Measurements from ENCODE around the gene MRPL3.

MRPL3 gene

GRCh38 chr3:131444180-131444579, 58.6 kb downstream of the MRPL3 start:
- Histone ChIP-seq H3K4me2 (ENCODE audit: low read depth, low read length) (no peak overlapping the region), H3K27ac (ENCODE audit: low read length) (no peak overlapping the region), H3K27me3 (replicated peaks; ENCODE audit: insufficient read depth, low read length) (no peaks in the 10 kb centered on the region), H4K20me1 (ENCODE audit: insufficient read depth, low read length) (no peaks in the 10 kb centered on the region), H3K9ac (ENCODE audit: low read length) (no peak overlapping the region), H3K9me3 (replicated peaks; ENCODE audit: insufficient read depth, low read length) (no peaks in the 10 kb centered on the region), H3K79me2 (ENCODE audit: low read length) (no peaks in the 10 kb centered on the region), H3K4me3 (ENCODE audit: low read length) (no peak overlapping the region), H3K4me1 (ENCODE audit: low read length) (no peaks in the 10 kb centered on the region), H3K9me2 (replicated peaks; ENCODE audit: insufficient read depth, low read length) (no peaks in the 10 kb centered on the region), H3F3A (ENCODE audit: insufficient read depth, low read length) (no peaks in the 10 kb centered on the region), H3K36me3 (replicated peaks; ENCODE audit: insufficient read depth, low read length) (no peaks in the 10 kb centered on the region), H2AFZ (ENCODE audit: low read length) (no peak overlapping the region)
- no peak for TF ChIP-seq EZH2 (optimal IDR thresholded peaks at IDR 0.05; ENCODE audit: low read depth, low read length)
- TF ChIP-seq, protein P1, sequence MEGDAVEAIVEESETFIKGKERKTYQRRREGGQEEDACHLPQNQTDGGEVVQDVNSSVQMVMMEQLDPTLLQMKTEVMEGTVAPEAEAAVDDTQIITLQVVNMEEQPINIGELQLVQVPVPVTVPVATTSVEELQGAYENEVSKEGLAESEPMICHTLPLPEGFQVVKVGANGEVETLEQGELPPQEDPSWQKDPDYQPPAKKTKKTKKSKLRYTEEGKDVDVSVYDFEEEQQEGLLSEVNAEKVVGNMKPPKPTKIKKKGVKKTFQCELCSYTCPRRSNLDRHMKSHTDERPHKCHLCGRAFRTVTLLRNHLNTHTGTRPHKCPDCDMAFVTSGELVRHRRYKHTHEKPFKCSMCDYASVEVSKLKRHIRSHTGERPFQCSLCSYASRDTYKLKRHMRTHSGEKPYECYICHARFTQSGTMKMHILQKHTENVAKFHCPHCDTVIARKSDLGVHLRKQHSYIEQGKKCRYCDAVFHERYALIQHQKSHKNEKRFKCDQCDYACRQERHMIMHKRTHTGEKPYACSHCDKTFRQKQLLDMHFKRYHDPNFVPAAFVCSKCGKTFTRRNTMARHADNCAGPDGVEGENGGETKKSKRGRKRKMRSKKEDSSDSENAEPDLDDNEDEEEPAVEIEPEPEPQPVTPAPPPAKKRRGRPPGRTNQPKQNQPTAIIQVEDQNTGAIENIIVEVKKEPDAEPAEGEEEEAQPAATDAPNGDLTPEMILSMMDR (IDR thresholded peaks at IDR 0.05; ENCODE audit: low read length), result no peak
- TF ChIP-seq EZH2phosphoT487 (IDR thresholded peaks at IDR 0.05; ENCODE audit: low read length), result no peak
- no peak for DNase-seq

DNA sequence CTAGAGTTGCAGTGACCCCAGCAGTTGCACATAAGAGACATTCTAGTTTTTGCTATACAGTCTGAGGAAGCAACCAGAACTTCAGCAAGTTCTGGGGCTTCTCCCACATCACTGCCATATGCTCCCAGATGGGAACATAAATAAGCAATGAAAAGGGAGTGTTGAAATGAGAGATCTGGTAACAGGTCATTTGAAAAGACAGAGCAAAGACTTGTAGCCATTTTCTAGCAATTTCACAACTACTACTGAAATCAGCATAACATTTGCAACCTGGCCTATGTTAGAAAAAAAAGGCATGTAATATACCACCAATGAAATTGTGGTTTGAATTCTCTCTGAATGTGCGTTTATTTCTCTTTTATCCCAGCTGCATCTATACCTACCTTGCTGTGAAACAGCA, 63.7 kb downstream of the MRPL3 start:
- Histone ChIP-seq H3K79me2 (ENCODE audit: low read length) (no peaks in the 10 kb centered on the region), H3K4me1 (ENCODE audit: low read length) (no peaks in the 10 kb centered on the region), H3K36me3 (replicated peaks; ENCODE audit: insufficient read depth, low read length) (no peaks in the 10 kb centered on the region), H3K27me3 (replicated peaks; ENCODE audit: insufficient read depth, low read length) (no peaks in the 10 kb centered on the region), H3K27ac (ENCODE audit: low read length) (no peak overlapping the region), H4K20me1 (ENCODE audit: insufficient read depth, low read length) (no peaks in the 10 kb centered on the region), H3K4me3 (ENCODE audit: low read length) (no peak overlapping the region), H3F3A (ENCODE audit: insufficient read depth, low read length) (no peaks in the 10 kb centered on the region), H3K4me2 (ENCODE audit: low read depth, low read length) (no peak overlapping the region), H3K9ac (ENCODE audit: low read length) (no peak overlapping the region), H3K9me2 (replicated peaks; ENCODE audit: insufficient read depth, low read length) (no peaks in the 10 kb centered on the region), H3K9me3 (replicated peaks; ENCODE audit: insufficient read depth, low read length) (no peaks in the 10 kb centered on the region), H2AFZ (ENCODE audit: low read length) (no peak overlapping the region)
- no peak for DNase-seq
- TF ChIP-seq, protein P1 (IDR thresholded peaks at IDR 0.05; ENCODE audit: low read length), result no peak
- no peak for TF ChIP-seq EZH2phosphoT487 (IDR thresholded peaks at IDR 0.05; ENCODE audit: low read length)
- no peak for TF ChIP-seq EZH2 (optimal IDR thresholded peaks at IDR 0.05; ENCODE audit: low read depth, low read length)

GRCh38 chr3:131435000-131435399, 67.8 kb downstream of the MRPL3 start:
- Histone ChIP-seq H3K27me3 (replicated peaks; ENCODE audit: insufficient read depth, low read length) (no peaks in the 10 kb centered on the region), H3K79me2 (ENCODE audit: low read length) (no peaks in the 10 kb centered on the region), H4K20me1 (ENCODE audit: insufficient read depth, low read length) (no peaks in the 10 kb centered on the region), H3K27ac (ENCODE audit: low read length) (no peak overlapping the region), H2AFZ (ENCODE audit: low read length) (no peak overlapping the region), H3K9me3 (replicated peaks; ENCODE audit: insufficient read depth, low read length) (no peaks in the 10 kb centered on the region), H3K4me1 (ENCODE audit: low read length) (no peaks in the 10 kb centered on the region), H3K9ac (ENCODE audit: low read length) (no peak overlapping the region), H3K36me3 (replicated peaks; ENCODE audit: insufficient read depth, low read length) (no peaks in the 10 kb centered on the region), H3K4me3 (ENCODE audit: low read length) (no peak overlapping the region), H3K9me2 (replicated peaks; ENCODE audit: insufficient read depth, low read length) (no peaks in the 10 kb centered on the region), H3K4me2 (ENCODE audit: low read depth, low read length) (no peak overlapping the region), H3F3A (ENCODE audit: insufficient read depth, low read length) (no peaks in the 10 kb centered on the region)
- TF ChIP-seq, protein P1 (IDR thresholded peaks at IDR 0.05; ENCODE audit: low read length), result no peak
- TF ChIP-seq EZH2 (optimal IDR thresholded peaks at IDR 0.05; ENCODE audit: low read depth, low read length) (no peak), EZH2phosphoT487 (IDR thresholded peaks at IDR 0.05; ENCODE audit: low read length) (no peak)
- DNase-seq, result no peak
